CD4-positive, alpha-beta T cell treated with Interleukin-12 subunit alpha and Interleukin-12 subunit beta, for 1 hour (primary cell): Measurements from ENCODE around the gene IQCN.
"Not testable (repeated sequence)": the region's sequence is repeated elsewhere in the genome, so short reads cannot be mapped to it uniquely, and the experiment has no call there.

Experiments used
- DNase-seq: peaks from one replicate; pipeline ENCODE4 v3.0.0-alpha.2; 2020

The IQCN gene

GRCh38 chr19:18229915-18230314 is 44.3 kb downstream of the IQCN start:
- DNase-seq = no peak

DNA sequence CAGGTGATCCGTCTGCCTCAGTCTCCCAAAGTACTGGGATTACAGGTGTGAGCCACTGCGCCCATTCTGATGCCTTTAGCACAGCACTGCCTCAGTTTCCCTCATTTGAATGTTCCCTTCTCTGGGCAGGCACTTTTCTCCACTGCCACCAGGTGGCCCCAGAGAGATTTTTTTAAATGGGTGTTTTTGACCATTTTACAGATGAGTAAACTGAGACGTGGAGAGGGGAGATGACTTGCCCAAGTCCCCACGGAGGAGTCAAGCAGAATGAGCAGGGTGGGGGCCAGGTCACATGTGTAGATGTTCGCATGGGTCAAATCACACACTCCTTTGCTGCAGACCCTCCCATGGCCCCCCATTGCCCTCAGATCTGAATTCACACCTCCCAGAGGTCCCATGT is 44.8 kb downstream of the IQCN start:
- DNase-seq = no peak

GRCh38 chr19:18227781-18228271 is 46.4 kb downstream of the IQCN start:
- DNase-seq = no peak

DNA sequence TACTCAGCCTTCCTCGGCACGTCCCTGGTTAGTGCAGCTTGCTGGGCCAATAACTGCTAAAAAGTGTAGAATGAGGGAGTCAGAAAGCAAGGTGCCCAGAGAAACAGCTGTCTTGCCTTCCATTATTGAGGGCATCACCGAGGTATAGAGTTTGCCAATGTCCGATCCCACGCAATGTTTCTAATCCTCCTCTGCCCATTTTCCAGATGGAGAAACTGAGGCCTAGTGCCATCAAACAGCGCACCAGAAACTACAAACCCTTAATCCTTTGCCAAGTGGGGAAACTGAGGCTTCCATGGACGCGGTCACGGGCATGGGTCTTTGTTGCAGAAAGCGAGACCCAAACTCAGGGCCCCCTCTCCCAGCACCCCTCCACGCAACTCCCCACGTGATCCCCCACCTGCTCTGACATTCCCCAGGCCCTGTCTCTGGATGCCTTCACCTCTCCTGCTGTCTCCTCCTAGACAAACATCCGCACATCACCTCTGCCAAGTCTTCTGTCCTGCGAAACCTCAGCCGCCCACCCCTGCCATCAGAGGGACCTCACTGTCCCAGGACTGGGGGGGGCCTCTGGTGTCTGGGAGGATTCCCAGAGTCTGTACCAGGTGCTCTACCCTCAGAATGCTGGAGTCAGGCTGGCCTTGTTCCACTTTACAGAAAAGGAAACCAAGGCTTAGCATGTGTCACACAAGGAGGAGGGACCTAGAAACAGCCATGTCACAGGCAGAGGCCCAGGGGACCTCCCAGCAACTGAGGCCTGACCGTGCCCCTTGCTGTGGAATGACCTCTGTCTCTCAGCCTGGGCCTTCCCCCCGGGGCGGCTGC is 47.1 kb downstream of the IQCN start:
- DNase-seq = no peak

DNA sequence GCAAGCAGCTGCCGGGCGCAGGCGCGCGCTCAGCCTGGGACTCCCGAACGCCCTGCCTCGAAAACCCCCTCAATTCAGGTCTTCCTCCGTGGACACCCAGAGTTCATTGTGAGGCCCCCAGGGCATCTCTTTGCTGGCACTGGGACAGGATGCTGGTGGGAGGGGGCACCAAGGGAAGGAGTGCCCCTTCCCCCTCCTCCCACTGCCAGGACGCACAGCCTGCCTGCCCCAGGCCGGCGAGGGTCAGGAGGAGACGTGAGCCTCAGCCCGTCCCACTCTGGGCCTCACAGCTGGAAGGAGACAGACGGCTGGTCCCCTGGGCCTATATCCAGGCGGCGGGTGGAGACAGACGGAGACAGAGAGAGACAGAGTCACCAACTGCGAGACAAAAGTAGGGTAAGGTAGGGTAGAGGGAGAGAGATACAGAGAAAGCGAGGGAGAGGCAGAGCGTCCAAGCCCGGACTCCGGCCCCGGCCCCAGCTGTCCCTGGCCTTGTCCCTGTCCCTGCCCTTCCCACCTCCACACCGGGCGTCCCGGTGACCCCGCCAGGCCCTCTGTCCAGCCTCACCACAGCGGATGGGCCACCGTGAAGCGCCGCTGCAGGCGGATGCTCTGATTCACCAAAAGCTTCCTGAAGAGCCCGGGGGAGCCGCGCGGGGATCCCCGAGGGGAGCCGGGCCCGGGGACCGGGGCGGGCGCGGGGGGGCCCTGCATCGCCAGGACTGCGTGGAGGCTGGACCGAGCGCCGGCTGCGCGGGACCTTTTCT is 48.4 kb downstream of the IQCN start, which contains the start of gene PDE4C:
PDE4C (minus strand) TSS at position 737 of the 767 bp plus-strand sequence; CDS start at position 714, 23 bp downstream.
- no peak for DNase-seq

DNA sequence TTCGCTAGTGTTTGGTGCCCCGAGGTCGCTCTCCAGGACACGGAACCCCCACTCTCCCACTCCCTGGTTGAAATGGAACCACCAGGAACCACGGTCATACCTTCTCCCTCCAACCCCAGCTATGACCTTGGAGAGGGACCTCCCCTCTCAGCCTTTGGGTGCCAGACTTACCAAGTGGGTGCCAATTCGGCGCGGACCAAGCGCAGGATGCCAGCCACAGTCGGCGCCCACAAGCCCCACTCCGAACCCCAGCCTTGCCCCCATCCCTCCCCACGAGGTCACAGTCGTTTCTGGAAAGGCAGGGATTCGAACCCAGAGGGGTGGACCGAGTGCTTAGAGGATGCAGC is 48.9 kb downstream of the IQCN start:
- DNase-seq = no peak

GRCh38 chr19:18224525-18225354 is 49.5 kb downstream of the IQCN start:
- DNase-seq = peak; percentile 89

DNA sequence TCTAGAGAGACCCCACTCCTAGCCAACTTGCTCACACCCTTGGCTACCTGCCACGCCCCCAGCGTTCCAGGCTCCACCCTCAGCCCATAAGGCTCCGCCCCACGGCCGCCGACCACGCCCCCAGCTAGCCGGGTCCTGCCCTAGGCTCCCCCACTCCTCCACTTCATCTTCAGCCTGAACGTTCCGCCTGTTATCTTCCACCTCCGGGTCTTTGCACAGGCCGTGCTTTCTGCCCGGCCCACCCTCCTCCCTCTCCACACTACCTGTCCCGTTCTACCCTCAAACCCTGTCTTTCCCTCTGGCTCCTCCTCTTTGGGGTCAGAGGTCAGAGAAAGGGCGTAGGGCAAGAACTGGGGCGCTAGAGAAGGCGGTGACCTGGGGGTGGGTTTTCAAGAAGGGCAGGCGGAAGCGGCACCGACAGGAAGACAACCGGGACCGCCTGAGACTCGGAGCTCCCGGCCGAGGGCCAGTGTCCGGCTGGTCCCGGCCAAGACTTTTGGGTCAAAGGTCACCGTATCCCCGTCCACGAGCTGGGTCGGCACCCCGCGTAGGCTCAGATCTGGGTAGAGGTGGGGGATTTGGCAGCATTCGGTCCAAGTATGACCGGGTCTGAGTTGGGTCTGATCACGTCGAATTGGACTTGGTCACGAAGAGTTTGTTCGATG is 50.3 kb downstream of the IQCN start:
- peak; percentile 19 for DNase-seq

- no peak for DNase-seq
Measured at GRCh38 chr19:18221815-18222725, 52.2 kb downstream of the IQCN start.

- DNase-seq = no peak
Measured at GRCh38 chr19:18220632-18221275, 53.5 kb downstream of the IQCN start.

DNA sequence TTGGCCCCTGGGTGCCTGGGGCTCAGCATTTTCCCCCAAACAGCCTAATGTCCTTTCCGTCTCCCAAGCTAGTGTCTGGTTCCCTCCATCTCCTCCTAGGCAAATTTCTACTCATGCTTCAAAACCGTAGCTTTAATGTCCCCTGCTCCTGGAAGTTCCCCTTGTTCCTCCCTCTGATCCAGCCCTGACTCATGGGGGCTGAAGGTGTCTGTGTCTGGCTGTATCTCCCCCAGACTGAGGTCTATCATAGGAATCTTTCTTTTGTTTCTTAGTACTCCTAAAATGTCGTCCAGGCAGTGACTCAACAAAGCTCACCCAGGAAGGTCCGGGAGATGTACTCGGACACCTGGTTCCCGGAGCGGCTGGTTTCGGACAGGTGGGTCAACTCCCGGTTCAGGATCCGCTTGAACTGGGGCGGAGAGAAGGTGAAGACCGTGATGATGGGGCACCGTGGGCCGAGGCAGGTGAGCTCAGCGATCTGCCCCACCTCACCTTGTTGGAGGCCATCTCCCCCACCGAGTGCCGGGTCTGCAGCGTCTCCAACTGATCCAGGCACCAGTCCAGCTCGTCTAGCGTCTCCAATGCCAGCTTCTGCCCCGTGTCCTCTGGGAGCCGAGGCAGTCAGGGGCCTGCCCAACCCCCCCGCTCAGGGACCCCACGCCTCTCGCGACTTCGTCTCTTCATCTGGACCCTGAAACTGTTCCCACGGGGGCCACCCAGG is 54.2 kb downstream of the IQCN start:
- DNase-seq = no peak

GRCh38 chr19:18218600-18218999 is 55.7 kb downstream of the IQCN start:
- no peak for DNase-seq

GRCh38 chr19:18218159-18218558 is 56.1 kb downstream of the IQCN start:
- DNase-seq = no peak

GRCh38 chr19:18216789-18217188 is 57.5 kb downstream of the IQCN start:
- DNase-seq = no peak

DNA sequence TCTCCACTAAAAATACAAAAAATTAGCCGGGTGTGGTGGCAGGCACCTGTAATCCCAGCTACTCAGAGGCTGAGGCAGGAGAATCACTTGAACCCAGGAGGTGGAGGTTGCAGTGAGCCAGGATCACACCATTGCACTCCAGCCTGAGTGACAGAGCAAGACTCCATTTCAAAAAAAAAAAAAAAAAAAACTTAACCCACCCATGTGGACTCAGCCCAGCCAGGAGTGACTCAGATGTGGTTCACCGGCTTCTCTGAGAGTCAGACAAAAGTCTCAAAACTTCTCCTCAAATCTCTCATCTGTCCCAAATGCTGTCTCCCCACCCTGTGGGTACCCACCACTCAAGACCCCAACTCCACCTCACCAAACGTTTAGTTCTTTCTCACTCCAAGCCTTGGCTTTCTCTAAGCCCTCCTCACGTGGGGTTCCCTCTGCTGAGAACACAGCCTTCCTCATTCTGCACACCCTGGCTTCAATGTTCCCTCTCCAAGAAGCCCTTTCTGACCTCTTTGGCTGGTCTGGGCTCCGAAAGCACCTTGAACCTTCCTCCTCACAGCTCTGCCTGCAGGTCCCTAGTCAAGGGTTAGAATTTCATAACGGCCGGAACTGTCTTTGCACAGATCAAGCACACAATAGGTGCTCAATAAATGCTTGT is 59.3 kb downstream of the IQCN start:
- no peak for DNase-seq

DNA sequence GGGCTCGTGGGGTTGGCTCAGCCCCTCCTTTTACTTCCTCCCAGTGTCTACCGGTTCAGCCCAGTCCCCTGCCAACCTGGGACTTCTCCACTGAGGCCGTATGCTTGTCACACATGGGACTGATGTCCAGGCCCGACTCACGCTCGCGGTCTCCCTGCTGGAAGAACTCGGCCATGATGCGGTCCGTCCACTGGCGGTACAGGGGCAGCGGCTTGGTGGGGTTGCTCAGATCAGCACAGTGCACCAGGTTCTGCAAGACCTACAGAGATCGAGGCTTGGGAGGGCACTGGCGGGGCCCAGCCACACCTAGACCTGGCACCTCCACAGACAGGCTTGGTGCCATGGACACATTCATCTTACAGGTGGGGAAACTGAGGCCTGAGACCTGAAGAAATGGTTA is 62.6 kb downstream of the IQCN start:
- no peak for DNase-seq

DNA sequence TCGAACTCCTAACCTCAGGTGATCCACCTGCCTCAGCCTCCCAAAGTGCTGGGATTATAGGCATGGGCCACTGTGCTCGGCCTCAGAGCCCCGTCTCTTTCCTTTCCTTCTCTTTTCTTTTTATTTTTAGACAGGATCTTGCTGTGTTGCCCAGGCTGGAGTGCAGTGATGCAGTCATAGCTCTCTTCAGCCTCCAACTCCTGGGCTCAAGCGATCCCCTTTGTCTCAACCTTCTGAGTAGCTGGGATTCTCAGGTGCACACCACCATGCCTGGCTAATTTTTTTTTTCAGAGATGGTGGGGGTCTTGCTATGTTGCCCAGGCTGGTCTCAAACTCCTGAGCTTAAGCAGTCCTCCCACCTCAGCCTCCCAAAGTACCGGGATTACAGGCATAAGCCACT is 64.3 kb downstream of the IQCN start:
- DNase-seq = not testable (repeated sequence)

DNA sequence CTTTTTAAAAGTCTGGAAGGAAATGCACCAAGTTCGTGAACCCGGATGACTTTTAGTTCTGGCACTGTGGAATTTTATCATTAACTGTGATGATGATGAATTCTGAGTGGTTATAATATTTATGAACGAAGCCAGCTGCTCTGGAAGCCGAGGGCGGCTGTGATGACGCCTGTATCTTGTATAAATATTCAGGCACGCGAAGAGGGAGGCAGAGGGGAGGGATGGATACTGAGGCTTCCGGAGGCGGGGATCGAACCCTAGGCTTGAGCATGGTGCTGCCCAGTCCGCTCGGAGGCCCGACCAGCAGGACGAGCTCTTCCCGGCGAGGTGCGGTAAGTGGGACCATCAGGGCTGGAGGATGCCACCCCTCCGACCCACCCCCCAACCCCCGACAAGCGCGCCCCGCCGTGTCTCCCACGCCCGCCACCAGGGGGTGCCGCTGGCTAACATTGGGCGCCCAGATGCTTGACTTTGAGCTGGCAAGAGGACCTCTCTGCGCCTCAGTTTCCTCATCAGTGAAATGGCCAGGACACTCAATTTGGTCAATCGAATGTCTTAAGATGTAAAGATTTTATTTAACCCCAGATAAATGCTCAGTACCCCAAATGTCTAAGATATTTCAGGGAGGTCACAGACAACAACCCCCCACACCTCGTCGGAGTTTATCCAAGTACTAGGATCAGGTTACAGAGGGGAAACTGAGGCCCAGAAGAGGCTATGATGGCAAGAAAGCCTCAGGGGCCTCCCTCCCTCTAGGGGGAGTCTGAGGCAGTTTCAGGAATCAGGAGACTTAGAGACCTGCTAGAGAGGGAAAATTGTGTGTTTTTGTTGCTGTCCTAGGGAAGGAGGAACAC is 65.9 kb downstream of the IQCN start:
- peak; percentile 54 for DNase-seq
